Superior temporal gyrus (tissue), 1 donor: ENCODE results near the gene ASZ1.

Source experiments
- DNase-seq: peaks from one replicate; pipeline ENCODE4 v3.0.0-alpha.2; 2016; ENCODE audit errors: extremely low spot score

The ASZ1 gene

GRCh38 chr7:117346161-117346560 lies 81.1 kb downstream of the ASZ1 start:
- DNase-seq, result no peak

DNA sequence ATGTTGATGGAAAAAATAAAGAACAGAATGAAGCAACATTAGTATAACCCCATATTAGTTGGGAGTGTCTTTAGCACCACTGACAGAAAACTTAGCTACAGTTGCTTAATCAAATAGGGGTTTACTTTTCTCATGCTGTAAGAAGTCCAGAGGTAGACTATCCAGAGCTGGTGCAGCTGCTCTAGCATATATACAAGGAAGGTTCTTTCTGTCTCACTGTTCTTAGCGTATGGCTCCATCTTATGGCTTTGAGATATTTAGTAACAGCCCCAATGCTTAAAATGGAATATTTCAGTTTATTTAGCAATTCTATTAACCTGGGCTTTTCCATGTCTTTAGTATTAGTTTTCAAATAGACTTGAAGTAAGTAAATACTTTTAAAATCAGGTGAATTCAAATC lies 89.3 kb downstream of the ASZ1 start:
- no peak for DNase-seq

- DNase-seq, result no peak
Observed at GRCh38 chr7:117333168-117333567, 94.1 kb downstream of the ASZ1 start.

DNA sequence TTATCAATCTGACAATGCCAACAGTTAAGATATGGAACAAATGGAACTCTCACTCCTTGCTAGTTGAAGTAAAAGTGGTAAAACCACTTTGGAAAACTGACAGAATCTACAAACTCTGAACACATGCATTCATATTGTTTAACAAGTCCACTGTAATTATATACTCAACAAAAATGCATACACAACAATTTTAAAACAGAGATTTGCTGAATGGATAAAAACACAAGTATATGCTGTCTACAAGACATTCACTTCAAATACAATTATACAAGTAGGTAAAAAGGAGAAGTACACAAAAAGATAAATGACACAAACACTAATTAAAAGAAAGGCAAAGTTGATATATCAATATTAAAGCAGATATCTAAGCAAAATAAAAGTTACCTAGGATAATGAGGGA lies 95.3 kb downstream of the ASZ1 start:
- DNase-seq, result no peak

GRCh38 chr7:117325836-117326235 lies 101.5 kb downstream of the ASZ1 start:
- no peak for DNase-seq

DNA sequence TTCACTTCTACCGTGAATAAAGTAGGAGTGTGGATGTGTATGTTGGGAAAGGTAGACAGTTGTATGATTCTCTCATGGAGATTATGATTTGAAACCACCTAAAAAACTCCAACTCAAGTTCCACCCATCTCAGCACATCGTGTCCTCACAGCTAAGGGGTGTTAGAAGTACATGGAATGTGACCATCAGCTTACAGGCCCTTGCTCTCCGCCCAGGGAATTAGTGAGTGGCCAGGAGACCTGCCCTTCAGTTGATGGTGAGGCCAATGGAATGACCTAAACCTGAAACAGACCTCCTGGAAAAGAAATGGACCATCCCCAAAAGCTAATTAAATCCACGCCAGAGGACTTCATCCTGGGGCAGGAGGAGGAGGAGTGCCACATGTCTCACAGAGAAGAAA lies 102.3 kb downstream of the ASZ1 start:
- no peak for DNase-seq

- no peak for DNase-seq
Observed at GRCh38 chr7:117323851-117324711, 103.2 kb downstream of the ASZ1 start.

DNA sequence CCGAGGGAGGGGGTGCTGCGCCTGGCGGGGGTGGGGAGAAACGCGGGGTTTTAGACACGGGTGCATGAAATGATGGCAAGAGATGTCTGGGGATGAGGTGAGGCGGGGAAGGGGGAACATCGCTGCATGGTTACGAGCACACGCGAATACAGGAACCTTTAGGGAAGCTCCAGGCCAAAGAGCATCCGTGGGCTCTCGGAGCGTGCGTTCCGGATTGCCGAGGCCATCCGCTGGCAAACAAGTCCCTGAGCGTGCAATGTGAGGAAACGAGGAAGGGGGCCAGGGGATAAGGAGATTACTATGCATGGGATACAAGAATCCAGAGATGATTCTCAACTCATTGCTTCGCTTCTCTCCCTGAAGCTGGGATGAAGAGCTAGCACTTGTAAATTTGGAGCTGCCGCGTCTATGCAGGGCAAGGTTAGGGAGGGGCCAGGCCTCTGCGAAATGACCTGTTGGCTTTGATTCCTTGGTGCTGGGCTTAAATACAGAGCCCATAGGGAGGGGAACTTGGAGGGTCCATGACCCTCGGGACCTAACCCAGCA lies 103.9 kb downstream of the ASZ1 start:
- no peak for DNase-seq

DNA sequence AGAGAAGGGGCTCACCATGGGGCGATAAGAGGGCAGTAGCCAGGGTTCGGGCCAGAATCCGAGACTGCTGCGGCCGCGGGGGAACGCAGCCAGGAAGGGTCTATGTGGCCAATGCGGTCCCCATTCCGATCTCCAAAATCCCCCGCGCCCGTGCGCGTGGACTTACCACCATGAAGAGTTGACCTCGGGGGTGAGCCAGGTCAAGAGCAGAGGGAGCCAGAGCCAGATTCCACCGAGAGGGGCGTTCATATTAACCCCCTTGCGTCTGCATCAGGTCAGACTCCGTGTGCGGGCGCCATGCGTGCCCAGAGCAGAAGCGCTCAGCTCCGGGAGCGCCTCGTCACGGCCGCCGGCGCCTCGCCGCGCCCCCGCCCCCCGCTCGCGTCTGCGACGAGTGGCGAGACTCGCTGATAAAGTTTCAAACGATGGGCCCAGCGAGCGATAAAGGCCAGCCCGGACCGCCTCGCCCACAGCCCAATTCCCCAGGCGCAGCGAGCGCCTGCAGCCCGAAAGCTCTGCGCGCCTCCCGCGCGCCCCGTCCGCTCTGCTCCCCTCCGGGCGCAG lies 104.5 kb downstream of the ASZ1 start, which contains the start of gene WNT2:
WNT2 (minus strand) TSS at position 318 of the 564 bp plus-strand sequence; CDS start at position 249, 69 bp downstream.
- DNase-seq, result no peak

GRCh38 chr7:117320523-117320922 lies 106.8 kb downstream of the ASZ1 start:
- no peak for DNase-seq

DNA sequence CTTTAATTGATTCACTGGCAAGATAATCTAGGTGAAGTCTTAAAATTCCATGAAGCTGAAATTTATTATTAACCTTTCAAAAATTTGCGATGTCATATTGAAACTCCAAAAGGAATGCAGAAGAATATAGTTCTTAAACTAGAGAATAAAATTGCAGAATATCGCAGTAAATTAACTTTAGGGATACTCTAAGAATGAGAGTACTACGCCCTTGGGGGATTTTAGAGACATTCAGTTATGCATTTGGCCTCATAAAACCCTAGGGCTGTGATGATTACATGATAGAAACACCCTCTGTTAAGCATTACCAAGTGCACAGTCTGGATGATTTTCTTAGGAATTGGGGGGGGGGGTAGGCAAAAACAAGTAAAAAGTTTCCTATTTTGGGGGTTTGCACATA lies 108.1 kb downstream of the ASZ1 start:
- no peak for DNase-seq

DNA sequence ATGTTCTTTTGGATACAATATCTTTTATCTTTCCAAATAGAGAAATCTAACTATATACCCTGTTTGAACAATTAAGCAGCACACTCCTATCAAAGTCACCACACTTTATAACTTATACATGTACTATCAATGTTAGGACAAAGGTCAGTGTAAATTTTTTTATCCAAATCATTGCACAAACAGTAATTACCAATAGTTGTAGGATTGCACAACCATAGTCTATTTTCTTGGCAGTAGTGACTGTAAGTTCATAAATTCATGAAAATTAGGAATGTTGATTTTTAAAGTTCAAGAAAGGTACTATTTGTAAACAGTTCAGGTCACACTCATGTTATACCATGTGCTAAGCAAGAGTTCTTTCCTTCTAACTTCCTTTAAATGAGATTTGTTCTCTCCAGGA lies 113.7 kb downstream of the ASZ1 start:
- DNase-seq, result no peak
